Measurements from ENCODE around the gene ANKHD1.

The ANKHD1 gene

GRCh38 chr5:140399979-140400729 is 1.5 kb upstream of the ANKHD1 start:
- TF ChIP-seq CTCF (conservative IDR thresholded peaks at IDR 0.05), result no peak
- H3K27ac ChIP-seq, result peak overlapping the region; percentile 95

GRCh38 chr5:140400730-140401361 is 787 bp upstream of the ANKHD1 start:
- H3K27ac ChIP-seq, result peak overlapping the region; percentile 95
- no peak for TF ChIP-seq CTCF (conservative IDR thresholded peaks at IDR 0.05)

- H3K27ac ChIP-seq, result peak overlapping the region; percentile 95
- no peak for TF ChIP-seq CTCF (conservative IDR thresholded peaks at IDR 0.05)
These were observed 833 bp downstream of the ANKHD1 start for GRCh38 chr5:140402258-140403074.

GRCh38 chr5:140403613-140404012 is 2.0 kb downstream of the ANKHD1 start:
- no peak for TF ChIP-seq CTCF (conservative IDR thresholded peaks at IDR 0.05)
- peak overlapping the region; percentile 95 for H3K27ac ChIP-seq

GRCh38 chr5:140408750-140409241 is 7.2 kb downstream of the ANKHD1 start:
- no peak; the same call in 1 of the 2 replicates for TF ChIP-seq CTCF (conservative IDR thresholded peaks at IDR 0.05)

GRCh38 chr5:140413230-140413629 is 11.6 kb downstream of the ANKHD1 start:
- H3K27ac ChIP-seq, result no peak overlapping the region
- no peak for TF ChIP-seq CTCF (conservative IDR thresholded peaks at IDR 0.05)

More at GRCh38 chr5:140408750-140409241, 7.2 kb downstream of the ANKHD1 start:
- H3K27ac ChIP-seq, result no peak overlapping the region; the same call in 1 of the 2 replicates

GRCh38 chr5:140417235-140417634 is 15.6 kb downstream of the ANKHD1 start:
- no peak overlapping the region for H3K27ac ChIP-seq
- TF ChIP-seq CTCF (conservative IDR thresholded peaks at IDR 0.05), result no peak
